ENCODE results near the gene RAD54L2.

DNA sequence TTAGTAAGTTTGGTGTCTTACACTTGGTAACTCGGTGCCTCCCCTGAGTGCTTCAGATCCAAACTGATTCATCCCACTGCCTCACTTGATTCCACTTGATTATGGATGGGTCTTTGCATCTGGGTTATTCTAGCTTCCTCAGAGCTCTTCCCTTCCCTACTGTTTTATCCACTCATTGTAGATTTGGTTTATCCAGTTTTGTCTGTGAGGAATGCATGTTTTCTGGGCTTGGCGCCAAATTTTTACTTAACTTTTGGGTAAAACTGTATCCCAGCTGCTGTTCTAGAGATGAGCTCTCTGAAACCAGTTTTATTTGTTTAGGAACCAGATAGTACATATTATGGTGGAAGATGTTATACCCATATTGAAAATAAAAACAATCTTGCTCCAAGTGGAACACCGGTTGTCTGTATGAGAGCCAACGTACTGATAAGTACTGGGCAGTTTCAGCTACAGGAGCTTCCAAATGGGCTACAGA is 20.9 kb downstream of the RAD54L2 start:
- TF ChIP-seq, protein P1, sequence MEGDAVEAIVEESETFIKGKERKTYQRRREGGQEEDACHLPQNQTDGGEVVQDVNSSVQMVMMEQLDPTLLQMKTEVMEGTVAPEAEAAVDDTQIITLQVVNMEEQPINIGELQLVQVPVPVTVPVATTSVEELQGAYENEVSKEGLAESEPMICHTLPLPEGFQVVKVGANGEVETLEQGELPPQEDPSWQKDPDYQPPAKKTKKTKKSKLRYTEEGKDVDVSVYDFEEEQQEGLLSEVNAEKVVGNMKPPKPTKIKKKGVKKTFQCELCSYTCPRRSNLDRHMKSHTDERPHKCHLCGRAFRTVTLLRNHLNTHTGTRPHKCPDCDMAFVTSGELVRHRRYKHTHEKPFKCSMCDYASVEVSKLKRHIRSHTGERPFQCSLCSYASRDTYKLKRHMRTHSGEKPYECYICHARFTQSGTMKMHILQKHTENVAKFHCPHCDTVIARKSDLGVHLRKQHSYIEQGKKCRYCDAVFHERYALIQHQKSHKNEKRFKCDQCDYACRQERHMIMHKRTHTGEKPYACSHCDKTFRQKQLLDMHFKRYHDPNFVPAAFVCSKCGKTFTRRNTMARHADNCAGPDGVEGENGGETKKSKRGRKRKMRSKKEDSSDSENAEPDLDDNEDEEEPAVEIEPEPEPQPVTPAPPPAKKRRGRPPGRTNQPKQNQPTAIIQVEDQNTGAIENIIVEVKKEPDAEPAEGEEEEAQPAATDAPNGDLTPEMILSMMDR (IDR thresholded peaks at IDR 0.05) = no peak
- TF ChIP-seq POLR2A (IDR thresholded peaks at IDR 0.05) = no peak
